Measurements from ENCODE around the gene XCL1.
"Not testable (repeated sequence)": the region's sequence is repeated elsewhere in the genome, so short reads cannot be mapped to it uniquely, and the experiment has no call there.

The XCL1 gene, protein sequence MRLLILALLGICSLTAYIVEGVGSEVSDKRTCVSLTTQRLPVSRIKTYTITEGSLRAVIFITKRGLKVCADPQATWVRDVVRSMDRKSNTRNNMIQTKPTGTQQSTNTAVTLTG

DNA sequence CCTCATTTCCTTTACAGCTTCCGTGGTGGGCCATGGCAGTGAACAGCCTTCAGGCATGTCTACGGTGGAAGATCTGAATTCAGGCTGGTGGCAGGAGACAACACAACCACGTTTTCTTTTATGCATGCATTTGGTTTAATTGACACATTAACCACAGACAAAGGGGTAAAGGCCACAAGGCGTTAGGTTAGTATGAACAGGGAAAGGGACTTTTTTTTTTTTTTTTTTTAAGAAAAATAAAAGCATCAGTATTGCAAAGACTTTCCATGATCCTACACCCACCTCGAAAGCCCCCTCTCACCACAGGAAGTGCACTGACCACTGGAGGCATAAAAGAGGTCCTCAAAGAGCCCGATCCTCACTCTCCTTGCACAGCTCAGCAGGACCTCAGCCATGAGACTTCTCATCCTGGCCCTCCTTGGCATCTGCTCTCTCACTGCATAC, at the start of gene XCL1:
Gene XCL1, plus strand, starts transcription at position 361 of the 444 bp plus-strand sequence. Its CDS starts 33 bp downstream, at position 394.
- DNase-seq, result not testable (repeated sequence)

DNA sequence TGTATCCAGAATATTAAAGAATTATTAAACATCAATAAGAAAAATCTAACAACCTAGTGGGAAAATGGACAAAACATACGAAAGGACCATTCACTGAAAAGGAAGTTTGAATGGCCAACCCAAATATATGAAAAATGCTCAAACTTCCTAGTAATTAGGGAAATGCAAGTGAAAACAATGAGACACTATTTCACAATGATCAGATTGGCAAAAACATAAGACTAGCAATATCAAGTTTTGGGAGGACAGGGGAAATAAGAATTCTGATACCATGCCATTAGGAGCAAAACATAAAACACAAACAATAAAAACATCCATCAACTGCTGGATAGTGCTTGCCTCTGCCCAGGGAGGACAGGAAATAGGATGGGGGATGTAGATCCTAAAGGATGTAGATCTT, 46.9 kb upstream of the XCL1 start:
- no peak for DNase-seq

DNA sequence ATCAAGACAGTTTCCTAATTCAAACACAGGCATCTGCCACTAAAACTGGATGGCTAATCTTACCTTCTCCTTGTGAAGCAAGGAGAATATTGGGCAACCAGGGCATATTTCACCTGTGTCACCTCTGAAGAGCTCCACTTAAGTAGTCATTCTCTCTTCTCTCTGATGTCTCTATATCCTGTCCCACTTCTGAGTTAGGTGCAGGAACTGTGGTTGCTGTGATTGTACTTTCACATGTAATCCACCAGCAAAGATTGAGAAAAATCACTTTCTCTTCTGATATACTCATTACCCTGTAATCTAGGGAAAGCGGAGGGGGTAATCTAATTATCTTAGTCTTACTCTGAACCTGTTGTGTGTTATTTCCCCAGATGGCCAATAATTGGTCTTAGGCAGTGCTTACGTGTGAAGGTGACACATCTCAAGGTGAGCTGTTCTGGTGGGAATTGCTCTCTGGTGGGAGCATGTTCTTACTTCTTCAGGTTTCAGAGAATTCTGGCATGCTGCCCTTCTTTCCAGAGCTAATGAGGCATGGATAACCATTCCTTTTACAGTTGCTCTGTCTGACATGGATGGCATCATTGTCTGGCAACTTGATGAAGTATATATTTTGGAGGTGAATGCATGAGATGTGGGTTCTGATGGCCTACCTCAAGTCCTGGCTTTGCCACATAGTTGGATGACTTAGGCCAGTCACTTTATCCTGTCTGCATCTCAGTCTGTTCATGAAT, 44.6 kb upstream of the XCL1 start:
- DNase-seq, result no peak

DNA sequence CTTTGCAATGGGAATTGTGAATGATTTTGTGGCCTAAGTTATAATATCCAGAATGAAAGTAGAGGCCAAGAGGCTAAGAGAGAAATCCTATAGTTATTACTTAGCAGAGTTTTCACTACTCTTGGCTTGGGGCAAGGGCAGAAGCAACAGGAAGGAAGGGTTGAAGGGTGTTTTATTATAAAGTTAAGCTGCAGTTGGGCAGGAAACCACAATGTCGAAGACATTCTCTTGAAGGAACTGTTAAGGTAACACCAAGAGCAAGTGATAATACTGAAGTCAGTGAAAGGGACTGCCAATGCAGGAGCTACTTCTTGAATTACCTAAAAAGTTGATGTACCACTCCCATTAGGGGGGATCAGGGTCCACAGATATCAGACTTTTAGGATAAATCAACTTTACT, 40.9 kb upstream of the XCL1 start:
- DNase-seq, result no peak

DNA sequence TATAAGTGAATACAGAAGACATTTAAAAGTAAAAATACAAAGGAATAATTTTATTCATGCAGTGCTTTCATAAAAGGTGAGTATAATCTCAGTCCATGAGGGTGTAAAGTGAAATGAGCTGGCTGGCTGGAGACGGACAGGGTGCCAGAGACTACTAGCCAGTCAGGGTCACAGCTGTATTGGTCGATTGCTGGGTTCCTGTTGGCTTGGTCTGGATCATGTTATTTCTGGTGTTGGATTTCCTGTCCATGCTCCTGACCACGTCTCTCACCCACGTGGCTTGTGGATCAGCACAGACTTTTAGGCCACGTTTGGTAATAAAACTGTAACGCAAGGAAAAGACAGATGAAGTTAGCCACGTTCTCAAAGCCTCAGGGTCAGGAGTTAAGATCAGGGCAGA, 35.6 kb upstream of the XCL1 start:
- not testable (repeated sequence) for DNase-seq

DNA sequence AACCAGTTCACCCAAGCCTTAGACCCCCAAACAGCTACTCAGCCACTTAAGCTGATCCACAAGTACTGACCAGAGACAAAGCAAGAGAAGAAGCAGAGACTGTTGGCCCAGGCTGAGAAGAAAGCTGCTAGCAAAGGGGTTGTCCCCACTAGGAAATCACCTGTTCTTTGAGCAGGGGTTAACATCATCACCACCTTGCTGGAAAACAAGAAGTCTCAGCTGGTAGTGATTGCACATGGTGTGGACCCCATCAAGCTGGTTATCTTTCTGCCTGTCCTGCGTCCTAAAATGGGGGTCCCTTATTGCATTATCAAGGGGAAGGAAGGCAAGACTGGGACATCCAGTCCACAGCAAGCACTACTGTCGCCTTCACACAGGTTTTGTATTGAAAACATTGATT, 33.4 kb upstream of the XCL1 start:
- not testable (repeated sequence) for DNase-seq

DNA sequence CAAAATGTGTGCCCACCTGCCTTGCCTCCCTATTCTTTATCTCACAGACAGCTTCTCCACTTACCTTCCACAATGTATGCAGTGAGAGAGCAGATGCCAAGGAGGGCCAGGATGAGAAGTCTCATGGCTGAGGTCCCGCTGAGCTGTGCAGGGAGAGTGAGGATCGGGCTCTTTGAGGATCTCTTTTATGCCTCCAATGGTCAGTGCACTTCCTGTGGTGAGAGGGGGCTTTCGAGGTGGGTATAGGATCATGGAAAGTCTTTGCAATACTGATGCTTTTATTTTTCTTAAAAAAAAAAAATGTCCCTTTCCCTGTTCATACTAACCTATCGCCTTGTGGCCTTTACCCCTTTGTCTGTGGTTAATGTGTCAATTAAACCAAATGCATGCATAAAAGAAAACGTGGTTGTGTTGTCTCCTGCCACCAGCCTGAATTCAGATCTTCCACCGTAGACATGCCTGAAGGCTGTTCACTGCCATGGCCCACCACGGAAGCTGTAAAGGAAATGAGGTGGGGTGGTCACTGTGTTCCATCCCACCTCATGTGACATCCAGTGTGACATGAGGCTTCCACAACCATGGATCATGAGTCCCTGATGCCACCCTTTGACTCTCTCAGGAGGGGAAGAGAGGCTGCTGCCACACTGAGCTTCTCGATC, 32.4 kb upstream of the XCL1 start, which contains the start of gene XCL2:
Gene XCL2, minus strand, starts transcription at position 158 of the 659 bp plus-strand sequence. Its CDS starts 33 bp downstream, at position 125.
- not testable (repeated sequence) for DNase-seq

DNA sequence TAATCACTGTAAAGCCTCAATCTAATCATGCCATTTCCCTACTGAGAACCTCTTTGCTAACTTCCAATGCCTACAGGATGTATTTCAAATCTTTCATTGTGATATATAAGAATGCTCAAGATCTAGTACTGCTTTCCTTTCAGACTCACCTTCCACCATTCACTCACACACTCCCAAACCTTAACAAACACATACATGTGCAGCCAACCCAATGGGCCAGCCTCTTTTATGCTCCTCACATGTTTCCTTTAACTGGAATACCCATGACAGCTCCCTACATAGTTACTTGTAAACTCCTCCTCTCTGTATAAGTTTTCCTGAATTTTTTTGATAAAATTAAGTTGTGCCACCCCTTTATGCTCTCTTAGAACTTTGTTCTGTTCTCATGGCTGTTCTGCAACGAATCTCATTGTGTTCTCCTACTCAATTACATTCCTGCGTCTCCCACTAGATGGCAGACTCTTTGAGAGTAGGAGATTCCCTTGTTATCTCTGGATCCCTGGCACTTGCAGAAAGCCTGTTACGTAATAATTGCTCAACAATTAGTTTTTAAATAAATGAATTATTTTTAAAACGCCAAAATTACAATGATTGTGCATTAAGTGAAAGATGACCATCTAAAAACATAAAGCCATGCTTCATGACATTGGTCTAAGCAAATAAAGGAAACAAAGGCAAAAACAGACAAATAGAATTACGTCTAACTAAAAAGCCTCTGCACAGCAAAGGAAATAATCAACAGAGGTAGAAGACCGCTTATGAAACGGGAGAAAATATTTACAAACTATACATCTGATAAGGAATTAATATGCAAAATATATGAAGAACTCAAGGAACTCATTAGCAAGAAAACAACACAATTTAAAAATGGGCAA, 30.5 kb upstream of the XCL1 start:
- DNase-seq, result not testable (repeated sequence)

DNA sequence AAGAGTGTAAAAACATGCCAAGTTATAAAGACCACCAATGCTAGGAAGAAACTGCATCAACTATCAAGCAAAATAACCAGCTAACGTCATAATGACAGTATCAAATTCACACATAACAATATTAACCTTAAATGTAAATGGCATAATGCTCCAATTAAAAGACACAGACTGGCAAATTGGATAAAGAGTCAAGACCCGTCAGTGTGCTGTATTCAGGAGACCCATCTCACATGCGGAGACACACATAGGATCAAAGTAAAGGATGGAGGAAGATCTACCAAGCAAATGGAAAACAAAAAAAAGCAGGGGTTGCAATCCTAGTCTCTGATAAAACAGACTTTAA, 29.9 kb upstream of the XCL1 start:
- not testable (repeated sequence) for DNase-seq

DNA sequence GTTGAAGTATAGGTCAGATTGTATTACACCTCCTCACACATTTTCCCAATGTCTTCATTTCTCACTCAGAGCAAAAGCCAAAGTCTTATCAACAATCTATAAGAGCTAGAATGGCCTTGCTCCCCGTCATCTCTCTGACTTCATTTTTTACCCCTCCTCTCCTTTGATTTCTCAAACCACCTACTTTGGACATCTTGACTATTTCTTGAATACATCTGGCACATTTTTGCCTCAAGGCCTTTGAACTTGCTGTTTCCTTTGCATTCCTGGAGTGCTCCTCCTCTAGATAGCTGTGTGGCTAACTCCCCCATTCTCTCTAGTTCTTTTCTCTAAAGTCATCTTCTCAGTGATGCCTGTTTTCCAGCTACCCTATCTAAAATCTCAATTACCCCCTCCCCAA, 25.4 kb upstream of the XCL1 start:
- DNase-seq, result no peak

DNA sequence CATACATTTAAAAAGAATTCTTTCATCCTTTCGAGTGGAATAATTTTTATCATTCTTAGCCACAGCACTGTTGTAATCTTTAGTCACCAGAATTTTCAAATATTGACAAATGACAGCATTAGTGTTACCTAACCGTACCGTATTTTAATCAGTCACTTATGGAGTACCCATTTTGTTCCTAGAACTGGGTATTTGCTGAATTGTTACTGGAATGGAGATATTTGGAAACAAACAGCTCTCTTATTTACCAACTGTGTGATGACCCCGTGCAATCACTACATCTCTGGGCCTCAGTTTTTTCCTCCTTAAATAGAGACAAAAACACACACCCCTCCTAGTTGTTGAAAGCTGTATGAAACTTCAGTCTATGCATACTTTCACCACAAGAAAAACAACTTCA, 24.7 kb upstream of the XCL1 start:
- no peak for DNase-seq

DNA sequence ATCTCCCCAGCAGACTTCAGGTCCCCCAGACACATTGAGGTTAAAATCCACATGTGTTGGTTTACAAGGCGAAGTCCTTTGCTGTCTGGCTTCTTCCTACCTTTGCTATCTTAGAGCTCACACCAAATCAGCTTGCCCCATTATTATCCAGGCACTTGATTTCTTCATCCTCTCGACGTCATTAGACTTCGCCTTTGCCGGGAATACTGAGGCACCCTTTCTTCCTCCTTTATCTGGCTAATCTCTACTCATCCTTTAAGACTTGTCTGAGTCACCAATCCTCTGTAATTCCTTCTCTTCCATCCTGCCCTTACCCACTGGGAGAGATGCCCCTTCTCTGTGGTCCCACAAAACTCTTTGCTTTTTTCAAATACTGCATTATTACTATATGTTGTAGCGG, 23.4 kb upstream of the XCL1 start:
- no peak for DNase-seq

DNA sequence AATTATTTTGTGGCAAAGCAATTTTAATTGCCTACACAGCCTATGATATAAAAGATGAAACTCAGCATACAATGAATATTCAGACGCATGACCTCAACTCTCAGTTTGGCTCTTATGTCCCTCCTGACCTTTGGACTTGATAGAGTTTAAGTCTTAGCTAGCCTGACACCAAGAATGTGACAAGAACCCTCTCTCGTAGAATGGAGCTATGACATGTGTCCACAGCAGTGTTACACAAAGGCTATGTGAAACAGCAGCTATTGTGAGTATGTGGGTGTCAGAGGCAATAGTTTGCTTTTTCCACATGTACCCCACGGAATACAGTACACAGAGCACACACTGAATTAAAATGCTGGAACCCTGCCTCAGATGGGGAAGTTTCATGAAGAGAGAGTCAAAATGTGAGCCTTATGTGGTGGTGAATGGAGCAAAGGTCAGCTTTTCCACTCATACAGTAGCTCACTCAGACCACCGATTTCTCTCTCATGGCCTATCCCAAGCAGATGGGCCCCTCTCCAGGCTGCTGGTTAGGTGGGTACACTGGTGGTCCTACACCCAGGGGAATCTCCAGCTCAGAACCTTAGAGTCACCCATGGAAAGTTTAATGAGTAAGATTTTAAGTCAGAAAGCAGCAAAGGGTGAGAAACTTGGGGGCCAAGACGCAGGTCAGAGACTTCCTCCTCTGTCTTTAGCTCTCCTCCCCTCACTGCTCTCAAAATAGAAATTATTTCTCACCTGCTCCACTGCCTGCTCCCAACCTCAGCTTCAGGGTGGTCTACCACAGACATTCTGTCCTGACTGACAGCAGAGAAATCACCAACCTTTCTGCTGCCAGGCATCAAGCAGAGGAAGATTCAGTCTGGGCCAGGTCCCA, 22.5 kb upstream of the XCL1 start:
- no peak for DNase-seq

DNA sequence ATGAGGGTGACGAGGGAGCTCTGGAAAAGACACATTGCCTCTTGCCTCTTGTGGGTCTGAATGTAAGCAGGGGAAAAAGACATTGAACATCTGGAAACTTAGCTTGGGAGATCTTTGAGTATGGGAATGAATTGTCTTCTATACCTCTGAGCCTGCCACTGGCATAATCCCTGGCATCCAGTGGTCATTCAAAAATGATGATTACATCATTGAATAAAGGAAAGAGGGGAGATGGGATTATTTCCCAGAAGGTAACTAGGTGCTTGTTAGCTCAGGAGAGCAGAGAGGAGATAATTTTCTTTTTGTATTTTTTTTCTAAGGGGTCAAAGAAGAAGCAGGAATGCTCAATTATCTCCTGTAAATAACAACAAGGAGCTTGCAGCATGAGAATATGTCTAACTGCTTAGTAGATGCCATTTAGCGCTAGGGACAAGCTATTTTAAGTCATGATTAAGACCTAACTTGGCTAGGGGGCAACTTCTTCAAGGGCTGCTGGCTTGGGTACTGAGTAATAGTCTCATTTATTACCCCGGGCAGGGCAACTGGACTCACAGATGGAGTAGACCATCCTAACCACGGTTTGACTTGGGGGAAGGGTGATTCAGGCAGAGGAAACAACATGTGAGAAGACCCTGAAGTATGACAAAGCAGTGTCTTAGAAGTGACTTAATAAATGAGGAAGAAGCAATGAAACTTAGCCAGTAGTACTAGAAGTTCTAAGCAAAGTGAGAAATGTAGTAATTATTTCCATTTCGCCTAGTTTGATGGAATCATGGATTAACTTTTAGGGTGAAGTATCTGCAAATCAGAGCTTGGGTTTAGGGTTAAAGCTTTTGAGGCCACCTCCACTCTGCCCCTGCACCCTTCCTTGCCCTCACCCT, 21.6 kb upstream of the XCL1 start:
- no peak for DNase-seq

DNA sequence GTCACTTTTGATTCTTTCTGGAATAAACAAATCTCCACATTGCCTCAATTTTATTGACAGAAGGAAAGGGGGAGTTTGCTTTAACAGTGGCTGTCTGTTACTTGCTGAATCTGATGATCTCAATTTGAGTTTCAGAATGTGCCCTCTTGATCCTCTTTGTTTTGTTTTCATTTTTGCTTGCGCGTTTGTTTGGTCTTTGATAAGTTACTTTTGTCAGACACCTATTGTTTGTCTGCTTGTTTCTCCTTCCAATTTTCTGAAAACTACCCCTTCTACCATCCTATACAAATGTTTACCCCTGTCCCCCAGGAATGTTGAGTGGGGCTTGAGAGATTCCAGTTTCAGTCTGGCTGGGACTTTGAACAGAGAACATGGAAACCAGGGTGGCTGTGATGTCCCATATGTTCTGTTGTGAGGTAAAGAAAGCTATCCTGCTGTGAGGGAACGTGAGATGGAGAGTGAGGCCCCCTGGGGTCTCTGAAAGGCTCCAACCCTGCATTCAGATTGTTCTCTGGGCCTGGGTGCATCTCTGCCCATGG, 20.8 kb upstream of the XCL1 start:
- no peak for DNase-seq

DNA sequence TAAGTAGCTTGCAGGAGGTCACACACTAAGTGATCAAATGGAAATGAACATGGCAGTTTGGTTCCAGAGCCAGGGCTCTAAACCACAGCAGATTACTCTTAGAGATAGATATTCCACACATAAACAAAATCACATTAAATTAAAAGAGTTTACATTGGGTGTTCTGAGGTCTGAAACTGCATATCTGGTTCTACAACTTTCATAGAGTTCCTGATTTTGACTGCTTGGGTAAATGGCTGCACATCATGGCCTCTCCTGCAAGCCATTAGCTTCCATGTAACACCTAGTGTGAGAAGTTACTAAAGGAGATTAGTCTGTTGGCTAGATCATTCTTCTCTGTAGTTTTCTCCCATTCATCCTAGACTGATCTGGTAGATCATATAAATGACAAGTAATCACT, 19.8 kb upstream of the XCL1 start:
- DNase-seq, result no peak

DNA sequence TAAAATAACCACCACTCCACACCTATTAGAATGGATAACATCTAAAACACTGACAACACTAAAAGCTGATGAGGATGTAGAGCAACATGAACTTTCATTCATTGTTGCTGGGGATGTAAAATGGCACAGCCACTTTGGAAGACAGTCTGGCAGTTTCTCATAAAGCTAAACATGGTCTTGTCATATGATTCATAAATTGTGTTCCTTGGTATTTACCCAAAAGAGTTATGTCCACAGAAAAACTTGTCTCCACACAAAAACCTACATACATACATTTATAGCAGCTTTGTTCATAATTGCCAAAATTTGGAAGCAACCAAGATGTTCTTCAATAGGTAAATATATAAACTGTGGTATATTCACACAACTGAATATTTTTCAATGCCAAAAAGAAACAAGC, 16.0 kb upstream of the XCL1 start:
- DNase-seq, result no peak

DNA sequence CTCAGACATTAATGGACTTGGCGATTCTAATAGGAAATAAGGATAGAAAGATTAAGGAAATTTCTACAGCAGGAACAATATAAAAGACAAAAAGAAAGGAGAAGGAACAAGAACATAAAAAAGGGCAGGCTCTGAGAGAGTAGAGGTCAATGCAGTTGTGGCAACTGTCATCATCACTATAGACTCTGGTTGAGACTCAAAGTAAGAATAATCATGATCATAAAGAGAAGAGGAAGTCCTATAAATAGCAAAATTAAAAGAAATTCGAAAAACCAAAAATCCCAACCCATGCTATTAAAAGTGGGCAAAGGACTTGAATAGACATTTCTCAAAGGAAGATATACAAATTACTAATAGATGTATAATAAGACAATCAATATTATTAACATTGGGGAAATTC, 14.4 kb upstream of the XCL1 start:
- DNase-seq, result no peak

DNA sequence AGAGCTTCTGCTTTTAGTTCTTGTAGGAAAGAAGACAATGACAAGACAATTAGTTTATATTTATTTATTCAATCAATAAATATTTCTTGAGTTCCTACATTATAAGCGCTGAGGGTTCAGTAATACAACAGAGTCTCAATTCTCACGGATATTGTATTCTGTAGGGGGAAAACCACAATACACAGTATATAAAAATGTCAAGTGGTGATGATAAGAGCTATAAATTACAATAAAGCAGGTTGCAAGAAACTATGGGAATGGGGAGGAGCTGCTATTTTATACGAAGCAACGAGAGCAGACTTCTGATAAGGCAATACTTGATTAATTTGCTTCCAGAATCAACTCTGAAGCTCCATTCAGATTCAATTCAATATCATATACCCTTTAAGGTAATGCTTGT, 10.6 kb upstream of the XCL1 start:
- DNase-seq, result no peak

DNA sequence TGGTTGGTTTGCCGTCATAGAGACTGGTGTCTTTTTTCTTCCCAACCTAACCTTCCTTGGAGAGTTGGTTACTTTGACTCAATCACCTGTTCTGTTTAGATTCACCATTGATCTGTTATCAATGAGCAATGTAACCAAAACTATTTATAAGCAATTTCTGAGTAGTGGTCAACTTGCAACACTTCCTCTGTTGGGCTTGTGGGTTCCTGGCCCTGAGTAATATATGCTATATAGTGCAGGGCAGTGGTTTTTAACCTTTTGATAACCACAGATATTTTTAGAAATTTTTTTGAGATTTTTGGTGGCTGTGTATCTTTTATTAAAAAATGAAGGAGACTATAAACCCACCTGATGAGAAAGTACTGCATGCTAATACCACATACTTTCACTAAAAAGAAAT, 9.4 kb upstream of the XCL1 start:
- DNase-seq, result no peak

DNA sequence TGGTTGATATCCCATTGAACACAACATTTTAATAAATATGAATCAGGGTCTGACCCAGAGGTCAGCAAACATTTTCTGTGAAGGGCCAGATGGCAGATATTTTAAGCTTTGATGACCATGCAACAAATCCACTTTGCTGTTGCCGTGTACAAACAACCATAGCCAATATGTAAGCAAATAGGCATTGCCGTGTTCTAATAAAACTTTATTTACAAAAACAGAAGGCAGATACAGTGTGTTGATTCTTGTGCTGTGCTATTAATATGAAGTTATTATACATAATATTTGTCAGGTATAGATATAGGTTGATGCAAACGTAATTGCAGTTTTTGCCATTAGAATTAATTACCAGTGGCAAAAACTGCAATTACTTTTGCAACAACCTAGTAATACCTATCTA, 8.8 kb upstream of the XCL1 start:
- DNase-seq, result no peak

Data from stimulated activated CD4-positive, alpha-beta T cell treated with anti-CD3 and anti-CD28 coated beads, Interleukin-2, amount 100 ng/mL, for 24 hours (primary cell).